SK-N-MC (cell line): ENCODE data around the gene PRICKLE2.

Experiments used
- EZH2 ChIP-seq: fragments of 200-600 bp; sonication (generic); IDR thresholded peaks from one replicate; pipeline ENCODE4 v1.6.1; 2017; ENCODE audit warnings: antibody characterized with exemption
- FOXP2 ChIP-seq: optimal IDR thresholded peaks from 2 replicates; pipeline ENCODE3; 2011; ENCODE audit warnings: mild to moderate bottlenecking, moderate library complexity; ENCODE audit not compliant: insufficient read depth; ENCODE audit errors: extremely low read length, control extremely low read depth

- TF ChIP-seq FOXP2 (no peak), EZH2 (no peak)
These were observed 19.0 kb upstream of the PRICKLE2 start for GRCh38 chr3:64244011-64244942.
